ENCODE results near the gene WNT6.

- TF ChIP-seq CTCF (IDR thresholded peaks at IDR 0.05) (no peak), POLR2A (IDR thresholded peaks at IDR 0.05) (no peak)
Measured at GRCh38 chr2:218849721-218850120, 9.9 kb upstream of the WNT6 start.

Measured in thyroid gland (tissue), 4 donors.